Measurements from ENCODE around the gene C1orf159.
A peak's percentile ranks its signal among the peaks of the same experiment; 100 is the strongest.

The C1orf159 gene

DNA sequence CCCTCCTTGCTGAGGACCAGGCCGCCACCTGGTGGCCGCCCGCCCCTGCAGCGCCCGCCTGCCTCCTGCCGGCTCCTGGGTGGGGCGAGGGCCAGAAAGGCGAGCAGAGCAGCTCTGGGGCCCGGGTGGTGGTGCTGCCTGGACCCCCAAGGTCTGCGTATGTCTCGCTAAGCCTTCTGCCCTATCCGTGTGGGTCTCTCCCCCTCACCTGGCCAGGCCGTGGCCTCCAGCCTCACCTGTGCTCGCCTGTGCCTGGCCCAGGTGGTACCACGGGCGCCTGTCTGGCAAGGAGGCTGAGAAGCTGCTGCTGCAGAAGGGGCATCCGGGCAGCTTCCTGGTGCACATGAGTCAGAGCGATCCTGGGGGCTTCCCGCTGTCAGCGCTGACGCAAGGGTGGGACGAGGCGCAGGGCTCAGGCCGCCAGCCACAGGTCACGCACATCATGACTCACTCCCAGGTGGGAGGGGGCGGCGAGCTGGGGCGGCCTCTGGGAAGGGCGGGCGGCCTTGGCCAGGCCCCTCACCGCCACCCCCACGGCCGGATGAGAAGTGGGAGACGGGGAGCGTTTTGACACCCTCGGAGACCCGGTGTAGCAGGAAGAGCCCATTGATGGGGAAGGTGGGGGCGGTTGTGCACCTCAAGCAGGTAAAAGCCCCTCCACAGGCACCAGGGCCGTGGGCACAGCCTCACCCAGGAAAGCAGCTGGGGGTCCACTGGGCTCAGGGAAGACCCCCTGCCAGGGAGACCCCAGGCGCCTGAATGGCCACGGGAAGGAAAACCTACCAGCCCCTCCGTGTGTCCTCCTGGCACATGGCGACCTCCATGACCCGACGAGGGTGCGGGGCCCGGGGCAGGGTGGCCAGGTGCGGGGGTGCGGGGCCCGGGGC is 51.7 kb downstream of the C1orf159 start (continued):
- TF ChIP-seq ZNF580 (tag by site-specific recombination; IDR thresholded peaks at IDR 0.05): no peak
- no peak for TF ChIP-seq HOXA7 (CRISPR knock-in tag; IDR thresholded peaks at IDR 0.05; ENCODE audit: borderline replicate concordance)
- no peak for TF ChIP-seq PRDM1 (tag by site-specific recombination; IDR thresholded peaks at IDR 0.05)
- no peak for TF ChIP-seq ZNF791 (tag by site-specific recombination; IDR thresholded peaks at IDR 0.05)

GRCh38 chr1:1063261-1063944 is 52.5 kb downstream of the C1orf159 start:
- no peak overlapping the region for H3K4me3 ChIP-seq (ENCODE audit: low read depth, low read length)
- H3K4me1 ChIP-seq (ENCODE audit: control insufficient read depth, insufficient read depth, low read length): 0 out of 2 replicates have a peak, but pooled peaks cover 5% of the 10 kb centered on the region
- no peaks in the 10 kb centered on the region for H3K9me3 ChIP-seq (ENCODE audit: control insufficient read depth, insufficient read depth, low read depth, low read length)
- CTCF ChIA-PET: interaction anchor here (0.5 to 3.3 kb wide), 28 partner anchors 10 to 215 kb away, joined by 3 to 53 read pairs (median 4); partner anchors contain the start of gene PLEKHN1
- H3K27ac ChIP-seq (ENCODE audit: extremely low read depth, low read depth, low read length): no peak overlapping the region
- no peaks in the 10 kb centered on the region for H3K36me3 ChIP-seq (ENCODE audit: control insufficient read depth in 2 of 2, insufficient read depth in 1 of 2, low read length in 2 of 2)
- POLR2A ChIA-PET: interaction anchor here (0.5 to 1.1 kb wide), 3 partner anchors 16 to 97 kb away, joined by 3 to 7 read pairs (median 3); partner anchors contain the start of gene HES4
- no peak for TF ChIP-seq ZNF76 (tag by site-specific recombination; IDR thresholded peaks at IDR 0.05; ENCODE audit: borderline replicate concordance, low read depth)
- TF ChIP-seq ZNF544 (tag by site-specific recombination; IDR thresholded peaks at IDR 0.05): no peak
- no peak for TF ChIP-seq ZFP69B (tag by site-specific recombination; IDR thresholded peaks at IDR 0.05)
- TF ChIP-seq ZNF843 (tag by site-specific recombination; IDR thresholded peaks at IDR 0.05): no peak
- peak; percentile 54 for TF ChIP-seq ZIC2 (tag by site-specific recombination; IDR thresholded peaks at IDR 0.05)
- no peak for TF ChIP-seq EGR2 (tag by site-specific recombination; IDR thresholded peaks at IDR 0.05; ENCODE audit: low read depth)
- TF ChIP-seq, protein P1, sequence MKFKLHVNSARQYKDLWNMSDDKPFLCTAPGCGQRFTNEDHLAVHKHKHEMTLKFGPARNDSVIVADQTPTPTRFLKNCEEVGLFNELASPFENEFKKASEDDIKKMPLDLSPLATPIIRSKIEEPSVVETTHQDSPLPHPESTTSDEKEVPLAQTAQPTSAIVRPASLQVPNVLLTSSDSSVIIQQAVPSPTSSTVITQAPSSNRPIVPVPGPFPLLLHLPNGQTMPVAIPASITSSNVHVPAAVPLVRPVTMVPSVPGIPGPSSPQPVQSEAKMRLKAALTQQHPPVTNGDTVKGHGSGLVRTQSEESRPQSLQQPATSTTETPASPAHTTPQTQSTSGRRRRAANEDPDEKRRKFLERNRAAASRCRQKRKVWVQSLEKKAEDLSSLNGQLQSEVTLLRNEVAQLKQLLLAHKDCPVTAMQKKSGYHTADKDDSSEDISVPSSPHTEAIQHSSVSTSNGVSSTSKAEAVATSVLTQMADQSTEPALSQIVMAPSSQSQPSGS (tag by site-specific recombination; IDR thresholded peaks at IDR 0.05; ENCODE audit: low read depth): no peak
- TF ChIP-seq, protein P2, sequence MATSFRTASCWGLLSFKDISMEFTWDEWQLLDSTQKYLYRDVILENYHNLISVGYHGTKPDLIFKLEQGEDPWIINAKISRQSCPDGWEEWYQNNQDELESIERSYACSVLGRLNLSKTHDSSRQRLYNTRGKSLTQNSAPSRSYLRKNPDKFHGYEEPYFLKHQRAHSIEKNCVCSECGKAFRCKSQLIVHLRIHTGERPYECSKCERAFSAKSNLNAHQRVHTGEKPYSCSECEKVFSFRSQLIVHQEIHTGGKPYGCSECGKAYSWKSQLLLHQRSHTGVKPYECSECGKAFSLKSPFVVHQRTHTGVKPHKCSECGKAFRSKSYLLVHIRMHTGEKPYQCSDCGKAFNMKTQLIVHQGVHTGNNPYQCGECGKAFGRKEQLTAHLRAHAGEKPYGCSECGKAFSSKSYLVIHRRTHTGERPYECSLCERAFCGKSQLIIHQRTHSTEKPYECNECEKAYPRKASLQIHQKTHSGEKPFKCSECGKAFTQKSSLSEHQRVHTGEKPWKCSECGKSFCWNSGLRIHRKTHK (tag by site-specific recombination; IDR thresholded peaks at IDR 0.05): no peak
- no peak for TF ChIP-seq TSHZ1 (tag by site-specific recombination; IDR thresholded peaks at IDR 0.05; ENCODE audit: borderline replicate concordance)
- no peak; the same call in 1 of the 2 replicates for TF ChIP-seq KLF9 (tag by site-specific recombination; IDR thresholded peaks at IDR 0.05; ENCODE audit: low read depth)
- no peak for TF ChIP-seq GLIS2 (tag by site-specific recombination; IDR thresholded peaks at IDR 0.05)
- no peak for TF ChIP-seq TCF7L2 (IDR thresholded peaks at IDR 0.05; ENCODE audit: borderline replicate concordance, low read depth, low read length)
- no peak for TF ChIP-seq ZNF266 (tag by site-specific recombination; IDR thresholded peaks at IDR 0.05; ENCODE audit: low read depth)
- TF ChIP-seq AEBP2 (tag by site-specific recombination; IDR thresholded peaks at IDR 0.05; ENCODE audit: borderline replicate concordance): no peak
- no peak for TF ChIP-seq ZFP41 (tag by site-specific recombination; IDR thresholded peaks at IDR 0.05; ENCODE audit: borderline replicate concordance)
- TF ChIP-seq ZNF146 (tag by site-specific recombination; IDR thresholded peaks at IDR 0.05): peak; percentile 18; the same call in 1 of the 2 replicates
- TF ChIP-seq, protein P3, sequence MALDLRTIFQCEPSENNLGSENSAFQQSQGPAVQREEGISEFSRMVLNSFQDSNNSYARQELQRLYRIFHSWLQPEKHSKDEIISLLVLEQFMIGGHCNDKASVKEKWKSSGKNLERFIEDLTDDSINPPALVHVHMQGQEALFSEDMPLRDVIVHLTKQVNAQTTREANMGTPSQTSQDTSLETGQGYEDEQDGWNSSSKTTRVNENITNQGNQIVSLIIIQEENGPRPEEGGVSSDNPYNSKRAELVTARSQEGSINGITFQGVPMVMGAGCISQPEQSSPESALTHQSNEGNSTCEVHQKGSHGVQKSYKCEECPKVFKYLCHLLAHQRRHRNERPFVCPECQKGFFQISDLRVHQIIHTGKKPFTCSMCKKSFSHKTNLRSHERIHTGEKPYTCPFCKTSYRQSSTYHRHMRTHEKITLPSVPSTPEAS (tag by site-specific recombination; IDR thresholded peaks at IDR 0.05): peak; percentile 50
- TF ChIP-seq ZNF776 (tag by site-specific recombination; IDR thresholded peaks at IDR 0.05; ENCODE audit: borderline replicate concordance): no peak
- TF ChIP-seq ZNF785 (tag by site-specific recombination; IDR thresholded peaks at IDR 0.05): no peak
- TF ChIP-seq ZNF600 (tag by site-specific recombination; IDR thresholded peaks at IDR 0.05): no peak
- TF ChIP-seq ZNF501 (tag by site-specific recombination; IDR thresholded peaks at IDR 0.05): no peak
